Astrocyte (in vitro differentiated cells and primary cell): ENCODE measurements around the gene LPO.

Source experiments
- CTCF ChIP-seq: IDR thresholded peaks from 2 replicates; pipeline ENCODE4 v1.5.1; 2011; ENCODE audit warnings: low read depth, mild to moderate bottlenecking, inconsistent platforms, low read length, moderate library complexity; ENCODE audit not compliant: insufficient read depth
- EZH2 ChIP-seq: IDR thresholded peaks from 2 replicates; pipeline ENCODE4 v1.6.1; 2012; ENCODE audit warnings: mild to moderate bottlenecking, low read length, inconsistent platforms; ENCODE audit not compliant: insufficient read depth

GRCh38 chr17:58316260-58316960, 78.0 kb downstream of the LPO start:
- no peak for TF ChIP-seq CTCF
- TF ChIP-seq EZH2: no peak
